ENCODE data around the gene FPR2. TPM values are rescaled to one million over a fixed set of nuclear protein-coding genes. Genes with fewer than 3 reads are reported as not detected.
"Not testable (repeated sequence)": the region's sequence is repeated elsewhere in the genome, so short reads cannot be mapped to it uniquely, and the experiment has no call there.

FPR2 gene
- total RNA-seq, 1 donor from 2014 or later, result not detected

- peak; percentile 20 for DNase-seq (ENCODE audit: low read depth, low spot score)
These were observed 43.8 kb downstream of the FPR2 start for GRCh38 chr19:51804789-51805188.

- not testable (repeated sequence) for DNase-seq (ENCODE audit: low read depth, low spot score)
These were observed 44.4 kb downstream of the FPR2 start for GRCh38 chr19:51805396-51805795.

- not testable (repeated sequence) for DNase-seq (ENCODE audit: low read depth, low spot score)
These were observed 45.6 kb downstream of the FPR2 start for GRCh38 chr19:51806571-51806970.

- DNase-seq (ENCODE audit: low read depth, low spot score), result no peak
These were observed 46.2 kb downstream of the FPR2 start for GRCh38 chr19:51807111-51807701.

- DNase-seq (ENCODE audit: low read depth, low spot score), result no peak
These were observed 46.9 kb downstream of the FPR2 start for GRCh38 chr19:51807925-51808324.

GRCh38 chr19:51808333-51808986 is 47.5 kb downstream of the FPR2 start:
- peak; percentile 47 for DNase-seq (ENCODE audit: low read depth, low spot score)

- DNase-seq (ENCODE audit: low read depth, low spot score), result no peak
These were observed 48.8 kb downstream of the FPR2 start for GRCh38 chr19:51809787-51810186.

GRCh38 chr19:51810223-51810622 is 49.2 kb downstream of the FPR2 start:
- peak; percentile 17 for DNase-seq (ENCODE audit: low read depth, low spot score)

- DNase-seq (ENCODE audit: low read depth, low spot score), result no peak
These were observed 50.4 kb downstream of the FPR2 start for GRCh38 chr19:51811344-51811743.

- DNase-seq (ENCODE audit: low read depth, low spot score), result no peak
These were observed 54.1 kb downstream of the FPR2 start for GRCh38 chr19:51815043-51815442.

GRCh38 chr19:51816711-51817110 is 55.7 kb downstream of the FPR2 start:
- DNase-seq (ENCODE audit: low read depth, low spot score), result no peak

GRCh38 chr19:51820011-51820410 is 59.0 kb downstream of the FPR2 start:
- no peak for DNase-seq (ENCODE audit: low read depth, low spot score)

Other genes starting within 250 kb of the FPR2 start
- gene SIGLEC6, start 229.5 kb upstream of the FPR2 start, total RNA-seq, result not detected in 2 replicates
- 3.5 and 7.4 TPM in 2 replicates for gene ZNF175, start 189.9 kb upstream of the FPR2 start, total RNA-seq
- gene SIGLEC5, start 130.8 kb upstream of the FPR2 start, total RNA-seq, result not detected in 2 replicates
- not detected in 2 replicates for gene SIGLEC14, start 114.4 kb upstream of the FPR2 start, total RNA-seq
- gene SPACA6, start 67.8 kb upstream of the FPR2 start, total RNA-seq, result 5.1 and 6.8 TPM in 2 replicates
- not detected in 2 replicates for gene HAS1, start 37.2 kb upstream of the FPR2 start, total RNA-seq
- not detected in 2 replicates for gene FPR1, start 9.3 kb upstream of the FPR2 start, total RNA-seq
- not detected in 2 replicates for gene FPR3, start 34.0 kb downstream of the FPR2 start, total RNA-seq
- gene ZNF577, start 126.8 kb downstream of the FPR2 start, total RNA-seq, result 3.1 and 3.6 TPM in 2 replicates
- 9.5 and 10.9 TPM in 2 replicates for gene ZNF649, start 143.8 kb downstream of the FPR2 start, total RNA-seq
- gene ZNF613, start 166.3 kb downstream of the FPR2 start, total RNA-seq, result 6.4 and 11.1 TPM in 2 replicates
- 8.5 and 10.6 TPM in 2 replicates for gene ZNF350, start 225.7 kb downstream of the FPR2 start, total RNA-seq
- 7.3 and 16.7 TPM in 2 replicates for gene ZNF615, start 247.0 kb downstream of the FPR2 start, total RNA-seq